Spleen (tissue), 11 donors: ENCODE results near the gene CASQ1. TPM values are rescaled to one million over a fixed set of nuclear protein-coding genes. Genes with fewer than 3 reads are reported as not detected.

Source experiments
- DNase-seq: peaks from one replicate; pipeline ENCODE4 v3.0.0-alpha.2; 2020
- H3K27ac ChIP-seq, 8 donors: fragments of 200-600 bp; sonication (generic) in 7 of 8; 1 replicate in 4 of 8; 2 replicates in 4 of 8; pipeline versions ENCODE4 v1.5.0 to v1.8.0; 2016 to 2021; ENCODE audit warnings: inconsistent platforms in 4 of 8, mild to moderate bottlenecking in 4 of 8, moderate library complexity in 1 of 8
- H3K27me3 ChIP-seq, 7 donors: fragments of 200-600 bp; sonication (generic) in 6 of 7; replicated peaks in 1 of 7; 1 replicate in 4 of 7; 2 replicates in 3 of 7; pipeline versions ENCODE4 v1.5.0 to v1.8.0; 2016 to 2021; ENCODE audit warnings: inconsistent platforms in 3 of 7, mild to moderate bottlenecking in 1 of 7
- H3K36me3 ChIP-seq, 6 donors: fragments of 200-600 bp; sonication (generic) in 5 of 6; 1 replicate in 4 of 6; 2 replicates in 2 of 6; pipeline versions ENCODE4 v1.5.0 to v1.8.0; 2016 to 2021; ENCODE audit warnings: inconsistent platforms in 2 of 6
- H3K4me1 ChIP-seq, 6 donors: fragments of 200-600 bp; sonication (generic) in 5 of 6; 1 replicate in 3 of 6; 2 replicates in 3 of 6; pipeline versions ENCODE4 v1.5.0 to v1.8.0; 2016 to 2021; ENCODE audit warnings: inconsistent platforms in 3 of 6
- H3K4me3 ChIP-seq, 8 donors: fragments of 200-600 bp; sonication (generic) in 7 of 8; 1 replicate in 4 of 8; 2 replicates in 4 of 8; pipeline versions ENCODE4 v1.5.0 to v1.8.0; 2016 to 2021; ENCODE audit warnings: inconsistent platforms in 4 of 8, mild to moderate bottlenecking in 4 of 8, moderate library complexity in 2 of 8
- H3K9me3 ChIP-seq, 8 donors: fragments of 200-600 bp; sonication (generic) in 7 of 8; 1 replicate in 4 of 8; 2 replicates in 4 of 8; pipeline versions ENCODE4 v1.5.0 to v1.8.0; 2016 to 2021; ENCODE audit warnings: inconsistent platforms in 4 of 8
- CTCF ChIP-seq, 11 experiments: fragments of 200-600 bp in 7 of 11; fragments of 450-650 bp in 4 of 11; sonication (generic) in 4 of 11; IDR thresholded peaks in 8 of 11; conservative IDR thresholded peaks in 3 of 11; 1 replicate in 7 of 11; 2 replicates in 4 of 11; pipeline versions ENCODE4 v1.4.0 to v1.8.0; 2016 to 2021; ENCODE audit warnings: antibody characterized with exemption in 11 of 11, inconsistent platforms in 4 of 11, mild to moderate bottlenecking in 1 of 11
- POLR2A ChIP-seq, 3 donors: fragments of 450-650 bp; IDR thresholded peaks; one replicate each; pipeline ENCODE4 v1.5.1; 2017; ENCODE audit warnings: antibody characterized with exemption in 3 of 3, mild to moderate bottlenecking in 1 of 3
- POLR2AphosphoS5 ChIP-seq, 3 donors: sonication (generic); formaldehyde crosslinking; IDR thresholded peaks; one replicate each; pipeline ENCODE4 v1.5.1; 2017; ENCODE audit warnings: antibody characterized with exemption in 3 of 3
- WGBS, 5 donors: extraction: QIAGEN DNeasy Blood & Tissue Kit in 3 of 5; methylation state at CpG; one replicate each; pipeline versions ENCODE4 v1.1.5 to v1.1.7; 2013 to 2018; 5-methylcytosine and 5-hydroxymethylcytosine counted together
- intact Hi-C: fragments of 100-400 bp; cut with DNase I; formaldehyde crosslinking; loops from one replicate; pipeline ENCODE4 v1.15.0; 2023; ENCODE audit warnings: low total_unique reads
- polyA plus RNA-seq, 3 donors: library from polyadenylated mRNA; stranded (reverse); fragments of 200-250 nt; gene quantifications; one replicate each; pipeline ENCODE4 v1.2.1, GENCODE V29; 2013
- total RNA-seq, 7 donors: library from RNA; depleted of rRNA in 3 of 7; stranded (reverse); fragments of >200 nt in 3 of 7; fragmentation: NEBNext Ultra II Directional in 4 of 7; extraction: Animal tissue kit (Norgen Biotek cat#: 25700) in 4 of 7; gene quantifications; one replicate each; pipeline versions ENCODE4 v1.1.0 to v1.2.1, GENCODE V29; 2016 to 2021
- donor health status: healthy with polysubstance abuse.
- donor health status: DM: no; HTN: no; CAD: no; lungs with moderate emphysema.
- donor health status: DM: no; HTN: no; CAD: no.
- donor health status: Bipolar disorder and iron deficiency.
- donor health status: healthy.
- donor health status: DM: no; HTN: no; CAD: no.
- donor health status: DM: yes; HTN: yes; CAD: no.

The CASQ1 gene
- total and polyA plus RNA-seq, 10 donors: 0.37 to 1.5 (median 0.92) TPM; not detected in 3

- no peak overlapping the region for H3K27ac ChIP-seq
- no peaks in the 10 kb centered on the region for H3K4me1 ChIP-seq
- intact Hi-C loops: no loop called here
- H3K36me3 ChIP-seq: peaks cover 6 to 100% (median 98%) of the 10 kb centered on the region in 6 donors
- TF ChIP-seq POLR2A (IDR thresholded peaks at IDR 0.05): no peak
- no peak for TF ChIP-seq CTCF (IDR thresholded peaks at IDR 0.05 in 8 of 11, conservative IDR thresholded peaks at IDR 0.05 in 3 of 11)
- TF ChIP-seq POLR2AphosphoS5 (IDR thresholded peaks at IDR 0.05): no peak
- H3K27me3 ChIP-seq: no peaks in the 10 kb centered on the region
- no peaks in the 10 kb centered on the region for H3K9me3 ChIP-seq
- no peak for DNase-seq
- WGBS, 5 donors: 95 to 100% (median 98%) methylated on average over 1 of the region's 1 CpG
- no peak overlapping the region for H3K4me3 ChIP-seq
These were observed 37.2 kb downstream of the CASQ1 start for GRCh38 chr1:160227561-160227960.

- intact Hi-C loops: no loop called here
- Histone ChIP-seq H3K9me3 (no peaks in the 10 kb centered on the region), H3K27me3 (no peaks in the 10 kb centered on the region), H3K36me3 (peaks cover 6 to 100% (median 94%) of the 10 kb centered on the region in 6 donors), H3K4me3 (no peak overlapping the region), H3K4me1 (peaks cover 0 to 2% (median 0%) of the 10 kb centered on the region in 6 donors), H3K27ac (no peak overlapping the region)
- no peak for DNase-seq
- TF ChIP-seq POLR2AphosphoS5 (IDR thresholded peaks at IDR 0.05) (no peak), CTCF (IDR thresholded peaks at IDR 0.05 in 8 of 11, conservative IDR thresholded peaks at IDR 0.05 in 3 of 11) (no peak), POLR2A (IDR thresholded peaks at IDR 0.05) (no peak)
These were observed 38.1 kb downstream of the CASQ1 start for GRCh38 chr1:160228431-160228830.

GRCh38 chr1:160232911-160233310 is 42.5 kb downstream of the CASQ1 start:
- Histone ChIP-seq H3K9me3 (no peaks in the 10 kb centered on the region), H3K27me3 (no peaks in the 10 kb centered on the region), H3K4me3 (no peak overlapping the region), H3K4me1 (peaks cover 0 to 9% (median 0%) of the 10 kb centered on the region in 6 donors), H3K27ac (no peak overlapping the region), H3K36me3 (peaks cover 0 to 100% (median 84%) of the 10 kb centered on the region in 6 donors)
- no peak for TF ChIP-seq POLR2AphosphoS5 (IDR thresholded peaks at IDR 0.05)
- no peak for DNase-seq
- intact Hi-C loops: no loop called here

GRCh38 chr1:160236806-160237205 is 46.4 kb downstream of the CASQ1 start:
- peaks cover 0 to 100% (median 79%) of the 10 kb centered on the region in 6 donors for H3K36me3 ChIP-seq
- WGBS, 5 donors: 80 to 92% (median 90%) methylated on average over 5 of the region's 5 CpGs

GRCh38 chr1:160237558-160237957 is 47.2 kb downstream of the CASQ1 start:
- Histone ChIP-seq H3K27me3 (no peaks in the 10 kb centered on the region), H3K36me3 (peaks cover 0 to 100% (median 75%) of the 10 kb centered on the region in 6 donors), H3K9me3 (no peaks in the 10 kb centered on the region), H3K4me1 (peaks cover 0 to 9% (median under 1%) of the 10 kb centered on the region in 6 donors), H3K27ac (no peak overlapping the region), H3K4me3 (no peak overlapping the region)
- intact Hi-C loops: no loop called here
- WGBS, 5 donors: 95 to 100% (median 98%) methylated on average over 2 of the region's 2 CpGs
- TF ChIP-seq POLR2A (IDR thresholded peaks at IDR 0.05): no peak
- TF ChIP-seq POLR2AphosphoS5 (IDR thresholded peaks at IDR 0.05): no peak
- TF ChIP-seq CTCF (IDR thresholded peaks at IDR 0.05 in 8 of 11, conservative IDR thresholded peaks at IDR 0.05 in 3 of 11): no peak
- DNase-seq: no peak

More at GRCh38 chr1:160236806-160237205, 46.4 kb downstream of the CASQ1 start:
- Histone ChIP-seq H3K4me3 (no peak overlapping the region), H3K4me1 (peaks cover 0 to 9% (median 0%) of the 10 kb centered on the region in 6 donors), H3K9me3 (no peaks in the 10 kb centered on the region), H3K27me3 (no peaks in the 10 kb centered on the region), H3K27ac (no peak overlapping the region)
- TF ChIP-seq POLR2A (IDR thresholded peaks at IDR 0.05) (no peak), POLR2AphosphoS5 (IDR thresholded peaks at IDR 0.05) (no peak)
- intact Hi-C loops: no loop called here
- DNase-seq: no peak
